VCaP (cell line): ENCODE results near the gene ARNT2.

Source experiments
- H3K27ac ChIP-seq: fragments of 450-650 bp; 2 replicates; pipeline ENCODE4 v1.5.1; 2017
- TF ChIP-seq, protein P1 (sequence below): fragments of 450-650 bp; conservative IDR thresholded peaks from 2 replicates; pipeline ENCODE4 v1.5.1; 2017; ENCODE audit warnings: mild to moderate bottlenecking, moderate library complexity

The ARNT2 gene

DNA sequence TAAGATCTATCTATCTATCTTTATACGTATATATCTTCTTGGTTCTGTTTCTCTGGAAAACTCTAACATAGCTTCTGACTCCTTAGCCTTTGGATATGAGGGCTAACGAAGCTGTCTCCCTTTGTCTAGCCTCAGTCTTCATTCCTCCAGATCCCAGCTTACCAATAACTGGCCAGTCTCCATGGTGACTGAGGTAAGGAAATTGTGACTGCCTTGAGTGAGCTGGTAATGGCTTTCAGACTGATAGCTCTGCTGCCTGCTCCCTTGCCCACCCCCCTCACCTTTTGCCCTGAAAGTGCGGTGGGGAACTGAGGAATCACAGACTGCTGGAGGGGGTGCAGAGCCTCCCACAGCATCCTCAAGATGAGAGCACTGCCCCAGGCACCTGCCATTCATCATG is 225.2 kb downstream of the ARNT2 start:
- no peak overlapping the region for H3K27ac ChIP-seq
- TF ChIP-seq, protein P1, sequence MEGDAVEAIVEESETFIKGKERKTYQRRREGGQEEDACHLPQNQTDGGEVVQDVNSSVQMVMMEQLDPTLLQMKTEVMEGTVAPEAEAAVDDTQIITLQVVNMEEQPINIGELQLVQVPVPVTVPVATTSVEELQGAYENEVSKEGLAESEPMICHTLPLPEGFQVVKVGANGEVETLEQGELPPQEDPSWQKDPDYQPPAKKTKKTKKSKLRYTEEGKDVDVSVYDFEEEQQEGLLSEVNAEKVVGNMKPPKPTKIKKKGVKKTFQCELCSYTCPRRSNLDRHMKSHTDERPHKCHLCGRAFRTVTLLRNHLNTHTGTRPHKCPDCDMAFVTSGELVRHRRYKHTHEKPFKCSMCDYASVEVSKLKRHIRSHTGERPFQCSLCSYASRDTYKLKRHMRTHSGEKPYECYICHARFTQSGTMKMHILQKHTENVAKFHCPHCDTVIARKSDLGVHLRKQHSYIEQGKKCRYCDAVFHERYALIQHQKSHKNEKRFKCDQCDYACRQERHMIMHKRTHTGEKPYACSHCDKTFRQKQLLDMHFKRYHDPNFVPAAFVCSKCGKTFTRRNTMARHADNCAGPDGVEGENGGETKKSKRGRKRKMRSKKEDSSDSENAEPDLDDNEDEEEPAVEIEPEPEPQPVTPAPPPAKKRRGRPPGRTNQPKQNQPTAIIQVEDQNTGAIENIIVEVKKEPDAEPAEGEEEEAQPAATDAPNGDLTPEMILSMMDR = no peak

DNA sequence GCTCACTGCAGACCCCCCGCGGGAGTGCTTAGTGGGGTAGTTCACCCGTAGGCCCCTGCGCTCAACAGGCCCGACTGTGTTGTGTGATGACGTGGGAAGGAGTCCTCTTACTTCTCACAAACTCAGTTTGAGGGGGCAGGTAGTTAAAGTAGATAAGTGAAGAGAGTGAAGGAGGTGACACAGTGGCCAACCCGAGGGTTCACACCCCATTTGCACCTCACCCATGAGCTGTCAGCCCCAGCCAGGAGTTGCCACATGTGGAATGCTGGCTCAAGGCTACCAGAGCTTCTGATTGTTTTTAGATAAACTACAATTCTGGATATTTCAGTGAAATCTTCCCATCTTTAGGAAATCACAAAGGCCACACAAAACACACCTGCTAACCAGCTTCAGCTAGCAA is 226.8 kb downstream of the ARNT2 start:
- TF ChIP-seq, protein P1 = no peak
- H3K27ac ChIP-seq = no peak overlapping the region

GRCh38 chr15:80633221-80633620 is 229.0 kb downstream of the ARNT2 start:
- H3K27ac ChIP-seq = 0 out of 2 replicates have a peak overlapping the region, but pooled peaks have one; percentile 2
- TF ChIP-seq, protein P1 = no peak

DNA sequence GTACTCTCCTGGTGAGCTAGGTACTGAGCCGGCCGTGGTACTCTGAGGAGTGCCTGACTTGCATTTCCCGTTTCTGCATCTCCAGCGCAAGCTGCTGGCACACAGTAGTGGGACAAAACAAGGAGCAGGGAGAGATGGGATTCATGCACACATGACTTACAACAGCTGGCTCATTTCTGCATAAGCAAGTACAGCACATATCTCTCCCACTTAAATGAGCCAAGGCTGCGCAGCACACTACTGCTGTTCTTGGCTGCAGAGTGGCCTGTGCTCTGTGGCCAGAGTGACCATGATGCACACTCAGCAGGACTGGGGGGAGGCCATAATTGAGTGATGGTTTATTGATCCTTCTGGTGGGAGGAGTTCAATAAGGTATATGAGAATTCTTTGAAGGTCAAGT is 231.8 kb downstream of the ARNT2 start:
- H3K27ac ChIP-seq = no peak overlapping the region
- TF ChIP-seq, protein P1 = no peak

DNA sequence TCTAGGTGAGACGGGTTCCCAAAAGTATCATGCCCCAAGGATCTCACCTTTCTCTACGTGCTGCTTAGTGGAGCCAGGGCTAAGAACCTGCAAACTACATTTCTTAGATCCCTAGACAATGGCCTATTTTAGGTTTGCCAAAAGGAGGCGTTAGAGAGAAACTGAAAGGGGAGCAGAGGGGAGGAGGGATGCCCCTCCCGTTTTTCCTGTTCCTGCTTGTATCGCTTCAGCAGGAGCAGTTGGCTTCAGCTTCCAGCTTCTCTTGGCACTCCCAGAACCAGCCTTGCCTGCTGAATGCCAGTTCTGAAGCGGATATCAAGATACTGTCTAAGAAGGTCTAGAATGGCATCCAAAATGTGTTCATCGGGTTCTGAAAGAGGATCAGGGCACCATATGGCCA is 232.5 kb downstream of the ARNT2 start:
- no peak overlapping the region for H3K27ac ChIP-seq
- TF ChIP-seq, protein P1 = no peak

DNA sequence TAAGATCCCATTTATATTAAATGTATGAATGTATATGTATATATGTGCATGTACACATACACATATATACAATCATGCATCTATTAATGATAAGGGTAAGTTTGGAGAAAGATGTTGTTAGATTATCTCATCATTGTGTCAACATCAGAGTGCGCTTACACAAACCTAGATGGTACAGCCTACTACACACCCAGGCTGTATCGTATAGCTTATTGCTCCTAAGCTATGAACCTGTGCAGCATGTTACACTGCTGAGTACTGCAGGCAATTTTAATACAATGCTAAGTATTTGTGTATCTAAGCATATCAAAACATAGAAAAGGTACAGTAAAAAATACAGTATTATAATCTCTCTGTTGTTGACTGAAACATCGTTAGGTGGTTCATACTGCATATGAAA is 233.6 kb downstream of the ARNT2 start:
- H3K27ac ChIP-seq = no peak overlapping the region
- TF ChIP-seq, protein P1 = no peak

- TF ChIP-seq, protein P1 = no peak
- no peak overlapping the region for H3K27ac ChIP-seq
Measured at GRCh38 chr15:80638553-80639167, 234.5 kb downstream of the ARNT2 start.
